ENCODE data around the gene WNK1. TPM values are rescaled to one million over a fixed set of nuclear protein-coding genes. Genes with fewer than 3 reads are reported as not detected.

The WNK1 gene
- total RNA-seq, 1 donor from 2014 or later: 57.6 TPM

DNA sequence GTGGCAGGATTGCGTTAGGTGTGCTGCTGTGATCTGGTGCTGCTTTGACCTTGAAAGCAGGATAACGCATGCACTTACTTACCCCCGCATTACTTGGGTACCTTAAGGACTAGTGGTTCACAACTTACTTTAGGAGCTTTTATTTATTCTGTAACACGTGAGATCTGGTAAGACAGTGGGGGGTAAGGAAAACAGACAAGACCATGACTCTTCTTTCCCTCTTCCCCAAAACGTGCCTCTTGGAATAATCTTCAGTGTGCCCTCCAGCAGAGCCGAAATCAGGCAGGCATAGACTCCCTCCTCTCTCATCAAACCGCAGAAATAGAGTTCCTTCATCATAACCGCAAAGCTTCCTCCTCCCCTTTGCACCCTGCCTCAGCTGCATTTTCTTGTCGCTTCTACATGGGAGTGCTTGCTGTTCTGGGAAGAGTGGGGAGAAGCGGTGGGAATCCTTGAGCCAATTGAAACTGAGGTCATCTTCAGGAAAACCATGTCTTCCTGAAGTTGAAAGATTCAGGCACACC is 153.7 kb downstream of the WNK1 start:
- Histone ChIP-seq H3K36me3 (ENCODE audit: control insufficient read depth, insufficient read depth, low read length) (peaks cover 4% of the 10 kb centered on the region), H3K4me3 (ENCODE audit: low read depth, low read length) (no peak overlapping the region), H3K27me3 (ENCODE audit: control insufficient read depth, insufficient read depth, low read length) (no peaks in the 10 kb centered on the region)
- TF ChIP-seq, protein P1, sequence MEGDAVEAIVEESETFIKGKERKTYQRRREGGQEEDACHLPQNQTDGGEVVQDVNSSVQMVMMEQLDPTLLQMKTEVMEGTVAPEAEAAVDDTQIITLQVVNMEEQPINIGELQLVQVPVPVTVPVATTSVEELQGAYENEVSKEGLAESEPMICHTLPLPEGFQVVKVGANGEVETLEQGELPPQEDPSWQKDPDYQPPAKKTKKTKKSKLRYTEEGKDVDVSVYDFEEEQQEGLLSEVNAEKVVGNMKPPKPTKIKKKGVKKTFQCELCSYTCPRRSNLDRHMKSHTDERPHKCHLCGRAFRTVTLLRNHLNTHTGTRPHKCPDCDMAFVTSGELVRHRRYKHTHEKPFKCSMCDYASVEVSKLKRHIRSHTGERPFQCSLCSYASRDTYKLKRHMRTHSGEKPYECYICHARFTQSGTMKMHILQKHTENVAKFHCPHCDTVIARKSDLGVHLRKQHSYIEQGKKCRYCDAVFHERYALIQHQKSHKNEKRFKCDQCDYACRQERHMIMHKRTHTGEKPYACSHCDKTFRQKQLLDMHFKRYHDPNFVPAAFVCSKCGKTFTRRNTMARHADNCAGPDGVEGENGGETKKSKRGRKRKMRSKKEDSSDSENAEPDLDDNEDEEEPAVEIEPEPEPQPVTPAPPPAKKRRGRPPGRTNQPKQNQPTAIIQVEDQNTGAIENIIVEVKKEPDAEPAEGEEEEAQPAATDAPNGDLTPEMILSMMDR (IDR thresholded peaks at IDR 0.05; ENCODE audit: insufficient read depth, low read length, poor library complexity, severe bottlenecking): no peak
- DNase-seq (ENCODE audit: low read depth): no peak

DNA sequence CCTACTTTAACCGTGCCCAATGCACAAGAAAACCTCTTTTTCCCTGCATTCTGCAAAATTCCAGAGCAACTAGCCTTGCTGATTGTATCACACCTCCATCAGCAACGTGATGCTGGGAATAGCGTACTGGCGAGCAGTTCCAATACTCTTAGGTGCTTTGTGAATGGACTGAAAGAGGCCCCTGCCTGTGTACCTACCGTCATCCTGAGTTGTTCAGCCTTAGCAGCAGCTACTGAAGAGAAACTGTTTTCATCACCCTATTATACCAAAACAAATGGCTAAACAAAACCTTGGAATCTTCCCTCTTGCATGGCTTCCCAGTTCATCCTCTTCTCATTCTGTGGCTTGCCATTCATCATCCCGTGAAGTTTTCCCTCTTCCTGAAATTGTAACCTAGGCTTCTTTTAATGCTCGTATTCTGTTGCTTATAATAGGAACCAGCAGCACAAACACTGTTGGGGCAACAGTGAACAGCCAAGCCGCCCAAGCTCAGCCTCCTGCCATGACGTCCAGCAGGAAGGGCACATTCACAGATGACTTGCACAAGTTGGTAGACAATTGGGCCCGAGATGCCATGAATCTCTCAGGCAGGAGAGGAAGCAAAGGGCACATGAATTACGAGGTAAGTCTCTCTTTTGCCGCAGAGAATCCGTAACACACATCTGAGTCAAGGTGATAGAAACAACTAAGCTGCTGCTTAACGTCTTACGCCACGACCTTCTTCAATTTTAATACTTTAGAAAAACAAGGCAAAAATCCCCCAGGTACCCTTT is 155.2 kb downstream of the WNK1 start:
- TF ChIP-seq, protein P1 (IDR thresholded peaks at IDR 0.05; ENCODE audit: insufficient read depth, low read length, poor library complexity, severe bottlenecking): no peak

DNA sequence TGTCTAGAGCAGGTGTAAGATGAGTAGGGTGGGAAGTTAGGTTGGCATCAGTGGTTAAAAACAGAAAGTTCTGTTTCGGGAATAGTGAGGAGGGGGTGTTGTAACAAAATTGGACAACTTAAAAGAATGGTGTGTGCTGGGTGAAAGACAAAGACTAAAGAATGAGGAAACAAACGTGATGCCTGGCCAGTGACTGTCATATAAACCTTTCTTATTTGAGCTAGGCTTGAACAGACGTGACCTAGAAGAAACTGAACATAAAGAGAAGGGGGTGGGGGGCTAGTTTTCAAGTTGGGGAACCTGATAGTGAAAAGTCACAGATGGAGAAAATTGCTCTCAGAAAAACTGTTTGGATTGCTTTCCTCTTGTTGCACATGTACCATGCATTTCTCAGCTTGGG is 157.5 kb downstream of the WNK1 start:
- TF ChIP-seq, protein P1 (IDR thresholded peaks at IDR 0.05; ENCODE audit: insufficient read depth, low read length, poor library complexity, severe bottlenecking): no peak
- H3K4me3 ChIP-seq (ENCODE audit: low read depth, low read length): no peak overlapping the region
- peaks cover 4% of the 10 kb centered on the region for H3K36me3 ChIP-seq (ENCODE audit: control insufficient read depth, insufficient read depth, low read length)
- no peak for DNase-seq (ENCODE audit: low read depth)
- H3K27me3 ChIP-seq (ENCODE audit: control insufficient read depth, insufficient read depth, low read length): no peaks in the 10 kb centered on the region

More for the DNA sequence above, 155.2 kb downstream of the WNK1 start:
- Histone ChIP-seq H3K36me3 (ENCODE audit: control insufficient read depth, insufficient read depth, low read length) (peaks cover 5% of the 10 kb centered on the region), H3K4me3 (ENCODE audit: low read depth, low read length) (no peak overlapping the region), H3K27me3 (ENCODE audit: control insufficient read depth, insufficient read depth, low read length) (no peaks in the 10 kb centered on the region)
- DNase-seq (ENCODE audit: low read depth): no peak

DNA sequence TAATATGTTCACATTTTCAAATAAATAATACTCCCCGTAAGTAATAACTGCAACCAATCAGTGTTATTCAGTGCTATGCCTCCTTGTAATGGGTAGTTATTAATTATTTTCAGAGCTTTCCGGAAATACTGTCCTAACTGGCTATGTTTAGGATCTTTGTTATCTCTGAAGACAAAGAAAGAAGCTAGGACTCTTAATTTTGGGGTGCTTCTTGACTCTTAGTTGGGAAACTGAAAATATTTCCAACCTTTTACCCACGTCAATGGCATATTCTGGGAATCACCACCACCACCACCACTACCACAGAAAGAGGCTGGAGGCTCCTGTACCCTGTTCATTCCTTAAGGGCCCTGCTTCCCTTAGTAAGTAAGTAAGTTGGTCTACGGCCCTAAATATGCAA is 158.0 kb downstream of the WNK1 start:
- TF ChIP-seq, protein P1 (IDR thresholded peaks at IDR 0.05; ENCODE audit: insufficient read depth, low read length, poor library complexity, severe bottlenecking): no peak
- H3K36me3 ChIP-seq (ENCODE audit: control insufficient read depth, insufficient read depth, low read length): peaks cover 4% of the 10 kb centered on the region
- H3K27me3 ChIP-seq (ENCODE audit: control insufficient read depth, insufficient read depth, low read length): no peaks in the 10 kb centered on the region
- no peak for DNase-seq (ENCODE audit: low read depth)
- no peak overlapping the region for H3K4me3 ChIP-seq (ENCODE audit: low read depth, low read length)

DNA sequence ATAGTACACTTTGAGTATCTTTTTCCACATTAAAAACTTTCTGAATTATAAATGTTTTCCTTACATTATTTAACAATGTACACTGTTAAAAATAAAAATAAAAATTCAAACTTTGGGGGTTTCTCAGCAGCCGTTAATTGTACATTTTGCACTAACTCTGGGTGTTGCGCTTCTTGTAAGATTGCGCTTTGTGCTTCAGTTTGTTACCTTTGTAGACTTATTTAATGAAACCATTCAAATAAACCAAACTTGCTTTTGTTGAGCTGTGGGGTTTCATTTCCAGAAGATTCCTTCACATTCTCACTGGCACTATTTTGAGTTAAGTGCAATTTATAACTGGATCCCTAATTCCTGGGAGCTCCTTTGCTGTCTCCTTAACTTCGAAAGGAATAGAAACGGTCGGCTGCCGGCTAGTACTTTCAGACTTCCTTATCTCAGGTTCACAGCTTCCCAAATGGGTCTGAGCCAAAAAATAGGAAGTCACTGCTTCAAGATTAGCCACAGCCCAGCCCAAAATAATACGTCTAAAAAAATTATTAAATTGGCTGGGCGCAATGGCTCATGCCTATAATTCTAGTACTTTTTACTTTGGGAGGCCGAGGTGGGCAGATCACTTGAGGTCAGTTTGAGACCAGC is 158.9 kb downstream of the WNK1 start:
- H3K36me3 ChIP-seq (ENCODE audit: control insufficient read depth, insufficient read depth, low read length): peaks cover 4% of the 10 kb centered on the region
- H3K4me3 ChIP-seq (ENCODE audit: low read depth, low read length): no peak overlapping the region
- no peaks in the 10 kb centered on the region for H3K27me3 ChIP-seq (ENCODE audit: control insufficient read depth, insufficient read depth, low read length)
- no peak for DNase-seq (ENCODE audit: low read depth)
- TF ChIP-seq, protein P1 (IDR thresholded peaks at IDR 0.05; ENCODE audit: insufficient read depth, low read length, poor library complexity, severe bottlenecking): no peak

Data from kidney epithelial cell (primary cell).